IPS-18c (cell line): ENCODE results near the gene CELF4.

Source experiments
- H3K4me3 ChIP-seq: 2 replicates; pipeline ENCODE4 v1.7.0; 2013; ENCODE audit warnings: low read depth, mild to moderate bottlenecking, low read length, moderate library complexity; ENCODE audit not compliant: insufficient read depth
- H3K9me3 ChIP-seq: one replicate; pipeline ENCODE4 v1.6.1; 2013; ENCODE audit warnings: mild to moderate bottlenecking, low read length, moderate library complexity; ENCODE audit not compliant: control insufficient read depth, insufficient read depth

Gene CELF4

GRCh38 chr18:37493352-37493935, 72.2 kb downstream of the CELF4 start:
- no peak overlapping the region for H3K4me3 ChIP-seq
- H3K9me3 ChIP-seq, result no peaks in the 10 kb centered on the region

GRCh38 chr18:37492952-37493351, 72.6 kb downstream of the CELF4 start:
- H3K4me3 ChIP-seq, result no peak overlapping the region
- no peaks in the 10 kb centered on the region for H3K9me3 ChIP-seq

- H3K9me3 ChIP-seq, result no peaks in the 10 kb centered on the region
- H3K4me3 ChIP-seq, result no peak overlapping the region
These were observed 74.1 kb downstream of the CELF4 start for GRCh38 chr18:37491526-37491925.

DNA sequence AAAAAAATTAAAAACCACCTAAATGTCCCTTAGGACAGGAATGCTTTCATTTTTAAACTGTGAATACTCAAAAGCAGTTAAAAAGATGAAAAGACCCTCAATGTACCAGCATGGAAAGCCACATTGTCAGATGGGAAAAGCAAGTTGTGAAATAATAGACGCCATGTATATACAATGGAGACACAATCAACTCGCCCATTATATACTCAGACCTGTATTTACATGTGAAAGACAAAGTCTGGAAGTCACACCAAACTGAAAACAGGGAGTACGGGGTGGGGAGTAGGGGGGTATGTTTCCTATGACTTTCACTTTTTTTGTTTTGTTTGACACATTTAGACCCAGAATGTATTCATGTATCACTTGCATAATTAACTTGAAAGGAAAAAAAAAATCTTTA, 75.6 kb downstream of the CELF4 start:
- Histone ChIP-seq H3K9me3 (no peaks in the 10 kb centered on the region), H3K4me3 (no peak overlapping the region)

- Histone ChIP-seq H3K4me3 (no peak overlapping the region), H3K9me3 (no peaks in the 10 kb centered on the region)
These were observed 76.6 kb downstream of the CELF4 start for GRCh38 chr18:37489011-37489410.

DNA sequence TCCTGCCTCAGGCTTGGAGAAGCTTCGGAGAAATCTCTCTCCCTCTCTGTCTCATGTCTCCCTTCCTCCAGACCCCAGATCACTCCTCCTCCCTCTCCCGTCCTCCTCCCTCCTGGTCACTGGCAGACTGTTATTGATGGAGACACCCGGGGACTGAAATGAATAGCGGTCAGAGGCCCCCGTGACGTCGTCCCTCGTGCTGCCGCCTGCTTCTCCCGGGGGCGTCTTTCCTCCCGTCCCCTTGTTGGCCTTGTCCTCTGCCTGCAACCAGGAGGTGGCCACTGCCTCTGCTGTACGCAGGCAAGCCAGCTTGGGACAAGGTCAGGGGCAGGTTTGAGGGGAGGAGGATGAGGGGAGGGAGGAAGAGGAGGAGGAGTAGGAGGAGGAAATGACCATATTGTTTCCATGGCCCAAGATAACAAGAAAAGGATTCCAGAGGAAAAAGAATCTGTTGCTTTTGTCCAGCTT, 78.2 kb downstream of the CELF4 start:
- H3K4me3 ChIP-seq, result no peak overlapping the region
- no peaks in the 10 kb centered on the region for H3K9me3 ChIP-seq

DNA sequence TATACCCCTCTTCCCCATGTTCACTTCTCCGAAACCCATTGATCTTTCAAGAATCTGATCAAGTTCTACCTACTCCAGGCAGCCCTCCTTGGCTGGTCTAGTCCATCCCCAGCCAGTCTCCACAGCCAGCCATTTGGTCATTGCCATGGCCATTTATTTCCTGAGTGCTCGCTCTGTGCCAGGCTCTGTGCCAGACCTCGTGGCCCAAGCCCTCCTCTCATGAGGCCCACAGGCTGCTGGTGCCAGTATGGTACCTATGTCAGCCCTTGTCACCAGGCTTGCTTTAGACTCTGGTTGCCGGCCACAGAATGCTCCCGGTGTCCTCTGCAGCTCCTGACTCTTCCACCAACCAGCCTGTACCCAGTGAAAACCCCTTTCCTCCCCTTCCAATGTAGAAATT, 78.8 kb downstream of the CELF4 start:
- Histone ChIP-seq H3K4me3 (no peak overlapping the region), H3K9me3 (no peaks in the 10 kb centered on the region)

DNA sequence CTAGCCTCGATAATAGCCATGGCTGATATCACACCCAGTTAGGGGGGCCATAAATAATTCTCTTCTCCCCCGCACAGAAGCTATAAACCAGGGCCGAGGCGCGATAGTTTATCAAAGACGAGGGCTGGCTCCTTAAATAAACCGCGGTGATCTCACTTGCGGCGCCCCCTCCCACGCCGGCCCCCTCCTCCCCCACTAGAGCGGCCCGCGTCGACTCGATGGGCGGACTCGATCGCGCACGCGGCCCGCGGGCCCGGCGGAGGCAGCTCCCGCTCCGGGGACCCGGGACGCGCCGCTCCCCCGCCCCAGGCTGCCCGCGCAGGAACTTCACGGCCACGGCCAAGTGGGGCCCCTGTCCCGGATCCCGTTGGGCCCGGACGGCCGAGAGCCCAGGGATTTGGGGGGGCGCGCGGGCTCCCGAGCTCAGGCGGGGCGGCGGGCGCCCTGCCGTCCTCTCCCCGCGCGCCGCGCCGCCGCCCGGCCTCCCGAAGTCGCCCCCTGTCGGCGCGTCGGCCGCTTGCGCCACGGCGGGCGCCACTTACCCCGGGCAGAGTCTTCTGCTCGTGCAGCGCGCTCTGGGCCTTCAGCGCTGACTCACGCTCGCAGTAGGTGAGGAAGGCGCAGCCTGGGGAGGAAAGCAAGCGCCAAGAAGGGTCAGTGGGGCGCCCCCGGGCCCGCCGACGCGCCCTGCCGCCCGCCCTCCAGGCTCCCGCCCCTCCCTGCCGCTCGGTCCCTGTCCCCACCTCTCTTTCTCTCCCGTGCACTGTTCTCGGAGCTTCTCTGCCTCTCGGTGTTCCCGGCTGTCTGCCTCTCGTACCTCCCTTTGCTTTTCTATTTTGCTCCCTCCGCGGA, 80.4 kb downstream of the CELF4 start:
- H3K4me3 ChIP-seq, result peak overlapping the region; percentile 50
- H3K9me3 ChIP-seq, result no peaks in the 10 kb centered on the region

DNA sequence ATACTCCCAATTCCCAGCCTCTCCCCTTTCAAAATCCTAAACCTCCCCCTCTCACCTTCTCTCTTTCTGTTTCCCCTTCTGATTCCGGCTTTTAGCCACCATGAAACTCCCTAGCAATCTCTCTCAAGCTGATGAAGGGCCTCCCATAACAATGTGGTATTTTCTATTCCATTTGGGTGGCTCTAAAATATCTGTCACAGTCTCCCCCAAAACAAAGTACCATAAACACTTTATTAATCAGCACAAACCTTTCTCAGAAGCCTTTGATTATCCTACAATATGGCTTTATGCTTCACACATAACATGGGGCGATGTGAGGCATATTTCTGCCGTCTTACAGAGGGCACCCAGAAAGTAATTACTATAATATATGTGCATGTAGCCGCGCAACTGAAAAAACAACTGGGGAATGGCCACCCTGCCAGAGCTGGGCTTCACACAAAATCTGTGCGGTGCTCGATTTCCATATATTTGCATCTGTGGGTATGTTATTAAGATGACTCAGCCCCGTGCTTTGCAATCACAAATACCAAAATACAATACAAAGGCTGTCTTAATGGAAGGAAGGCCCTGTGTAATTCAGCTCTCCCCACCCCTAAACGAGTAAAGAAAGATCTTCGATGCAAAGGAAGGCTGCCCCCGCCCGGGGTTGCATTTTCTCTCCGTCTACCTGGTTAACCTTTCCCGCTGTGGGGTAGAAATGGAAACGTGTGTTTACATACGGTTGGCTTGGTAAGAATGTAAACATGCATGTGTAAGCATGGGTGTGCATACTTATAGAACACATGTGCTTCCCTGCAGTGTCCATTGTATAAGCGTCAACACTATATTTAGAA, 81.4 kb downstream of the CELF4 start:
- Histone ChIP-seq H3K9me3 (no peaks in the 10 kb centered on the region), H3K4me3 (peak overlapping the region; percentile 32; the same call in 1 of the 2 replicates)

DNA sequence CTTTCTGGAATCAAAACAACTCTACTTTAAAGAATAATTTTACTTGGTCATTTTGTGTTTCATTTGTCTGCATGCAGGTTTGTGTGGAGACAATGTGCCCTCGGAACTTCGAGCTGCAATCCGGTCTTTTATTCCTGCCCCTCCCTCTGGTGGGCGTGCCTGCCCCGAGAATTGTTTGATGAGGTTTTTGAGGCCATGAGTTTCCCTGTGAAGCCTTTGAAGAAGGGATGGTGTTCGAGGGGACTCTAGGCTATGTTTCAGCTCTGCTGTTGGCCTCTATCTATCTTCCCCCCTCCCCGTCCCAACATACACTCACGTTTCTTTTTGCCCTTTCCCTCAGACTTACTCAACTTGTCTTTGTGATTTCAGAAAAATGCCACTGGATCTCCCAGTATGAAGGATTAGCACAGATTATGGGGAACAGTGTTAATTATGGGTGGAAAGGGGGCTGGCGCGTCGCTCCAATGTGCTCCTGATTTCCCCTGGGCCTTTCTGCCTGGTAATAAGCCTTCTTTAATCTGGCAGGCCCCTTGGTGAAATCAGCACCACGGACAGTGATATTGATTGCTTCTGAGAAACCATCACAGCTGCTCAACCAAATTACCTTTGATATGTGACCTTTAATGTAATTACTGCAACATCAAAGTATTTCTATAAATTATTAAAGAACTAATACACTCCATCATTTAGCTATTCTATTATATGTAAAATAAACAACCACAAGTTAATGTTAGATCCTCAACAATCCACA, 82.2 kb downstream of the CELF4 start:
- H3K4me3 ChIP-seq, result no peak overlapping the region; the same call in 1 of the 2 replicates
- H3K9me3 ChIP-seq, result no peaks in the 10 kb centered on the region

DNA sequence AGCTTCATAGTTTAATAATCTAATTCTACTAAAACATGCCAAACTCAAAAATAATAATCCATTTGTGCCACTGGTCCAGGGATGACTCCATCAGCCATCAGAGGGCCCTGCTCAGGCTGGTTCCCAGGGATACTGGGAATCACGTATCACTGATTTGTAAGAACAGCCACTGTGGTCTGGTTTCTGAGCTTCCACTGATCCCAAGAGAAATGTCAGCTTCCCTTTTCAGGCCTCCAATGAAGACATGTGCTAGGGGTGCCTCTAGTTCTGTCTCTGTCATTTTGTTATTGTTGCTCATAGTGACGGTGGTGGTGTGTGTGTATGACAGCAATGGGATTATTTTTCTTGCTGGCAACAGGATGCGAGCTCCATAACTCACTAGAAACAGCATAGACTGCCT, 83.2 kb downstream of the CELF4 start:
- H3K9me3 ChIP-seq, result no peaks in the 10 kb centered on the region
- no peak overlapping the region for H3K4me3 ChIP-seq

DNA sequence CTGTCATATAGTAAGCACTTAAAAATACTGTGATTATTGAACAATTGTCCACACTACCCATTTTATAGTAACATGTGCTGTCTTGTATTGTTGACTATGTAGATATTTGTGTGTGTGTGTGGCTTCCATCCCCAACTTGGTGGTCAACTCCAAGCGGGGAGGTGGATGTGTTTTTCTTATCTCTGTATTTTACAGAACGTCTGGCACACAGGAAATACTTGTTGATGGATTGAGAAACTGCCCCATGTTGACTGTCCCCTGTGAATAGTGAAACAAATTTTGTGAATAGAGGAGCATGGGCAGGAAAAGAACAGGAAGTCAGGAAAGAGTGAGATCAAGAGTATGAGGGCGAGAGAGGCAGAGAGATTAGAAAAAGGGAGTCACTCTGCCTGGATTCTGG, 83.6 kb downstream of the CELF4 start:
- H3K4me3 ChIP-seq, result no peak overlapping the region
- H3K9me3 ChIP-seq, result no peaks in the 10 kb centered on the region

GRCh38 chr18:37481491-37481890, 84.1 kb downstream of the CELF4 start:
- Histone ChIP-seq H3K9me3 (no peaks in the 10 kb centered on the region), H3K4me3 (no peak overlapping the region)

DNA sequence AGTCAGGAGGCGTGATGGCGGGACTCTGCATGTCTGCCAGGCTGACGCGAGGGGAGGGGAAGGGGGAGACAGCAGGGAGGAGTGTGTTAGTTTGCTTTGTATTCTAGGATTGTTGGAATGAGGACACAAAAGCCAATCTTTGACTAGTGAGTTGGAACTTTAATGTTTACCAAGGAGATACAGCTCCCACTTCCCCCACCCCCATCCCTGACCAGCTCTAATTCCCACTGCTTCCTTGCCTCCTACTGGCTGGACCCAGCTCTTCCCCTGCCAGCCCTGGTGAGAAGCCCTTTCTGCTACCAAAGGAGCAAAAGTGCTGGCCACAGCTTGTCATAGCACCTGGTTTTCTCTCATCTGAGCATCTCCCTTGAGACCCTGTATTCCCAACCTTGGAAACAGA, 84.5 kb downstream of the CELF4 start:
- no peak overlapping the region for H3K4me3 ChIP-seq
- H3K9me3 ChIP-seq, result no peaks in the 10 kb centered on the region

DNA sequence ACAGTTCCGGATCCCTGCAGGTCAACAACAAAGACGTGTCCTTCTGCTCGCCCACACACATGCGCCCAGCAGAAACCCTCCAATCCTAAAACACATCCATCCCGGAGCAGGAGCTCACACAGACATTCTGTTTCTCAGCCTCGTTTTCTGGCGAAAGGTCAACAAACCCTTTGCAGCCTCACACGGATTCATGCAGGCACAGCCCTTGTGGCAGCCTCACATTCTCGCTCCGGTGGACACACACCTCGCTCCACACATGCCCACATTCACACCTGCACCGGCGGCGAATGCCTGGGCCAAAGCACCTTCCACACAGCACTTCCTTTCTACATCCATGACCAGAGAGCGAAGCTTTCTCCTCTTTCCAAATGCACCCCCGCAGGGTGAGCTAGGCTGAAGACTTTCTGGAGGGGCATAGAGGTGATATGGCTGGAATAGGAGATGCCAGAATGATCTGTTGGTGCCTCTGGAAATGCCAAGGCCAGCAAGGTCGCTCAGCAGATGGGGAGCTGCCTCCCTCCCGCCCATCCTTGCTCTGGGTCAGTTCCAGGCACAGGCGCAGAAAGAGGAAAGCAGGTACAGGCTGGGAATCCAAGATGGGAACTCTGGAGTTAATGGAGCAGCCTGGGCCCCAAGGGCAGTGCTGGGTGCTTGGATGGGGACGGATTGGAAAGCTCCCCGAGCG, 88.8 kb downstream of the CELF4 start:
- Histone ChIP-seq H3K4me3 (no peak overlapping the region), H3K9me3 (no peaks in the 10 kb centered on the region)

GRCh38 chr18:37476182-37476581, 89.4 kb downstream of the CELF4 start:
- no peaks in the 10 kb centered on the region for H3K9me3 ChIP-seq
- no peak overlapping the region for H3K4me3 ChIP-seq
